D721Med (cell line): ENCODE data around the gene PHLDB3.
"Not testable (repeated sequence)": the region's sequence is repeated elsewhere in the genome, so short reads cannot be mapped to it uniquely, and the experiment has no call there.

ENCODE experiments used
- DNase-seq: peaks from one replicate; pipeline ENCODE4 v3.0.0; 2011; ENCODE audit warnings: low spot score; ENCODE audit not compliant: insufficient read length
- FAIRE-seq: peaks from 2 replicates; lab custom pipeline; 2011; peaks lifted over from hg19 to GRCh38; lab: Jason Lieb, UNC
- CTCF ChIP-seq: IDR thresholded peaks from 2 replicates; pipeline ENCODE4 v1.5.1; 2012; ENCODE audit warnings: mild to moderate bottlenecking, control low read depth; ENCODE audit not compliant: insufficient read depth; ENCODE audit errors: missing control alignments

Gene PHLDB3

DNA sequence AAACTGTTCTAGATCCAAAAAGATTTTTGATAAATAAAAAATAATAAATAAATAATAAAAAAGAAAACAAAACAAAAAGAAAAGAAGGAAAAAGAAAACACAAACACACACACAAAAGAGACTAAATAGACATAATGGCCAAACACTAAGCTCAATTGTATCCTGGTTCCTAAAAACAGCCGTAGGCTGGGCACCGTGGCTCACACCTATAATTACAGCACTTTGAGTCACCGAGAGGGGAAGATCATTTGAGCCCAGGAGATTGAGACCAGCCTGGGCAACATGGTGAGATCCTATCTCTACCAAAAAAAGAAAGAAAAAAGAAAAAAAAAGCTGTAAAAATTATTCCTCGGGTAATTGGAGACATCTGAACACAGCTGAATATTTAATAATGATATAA is 13.5 kb upstream of the PHLDB3 start:
- DNase-seq = no peak
- FAIRE-seq = no peak
- no peak for TF ChIP-seq CTCF

DNA sequence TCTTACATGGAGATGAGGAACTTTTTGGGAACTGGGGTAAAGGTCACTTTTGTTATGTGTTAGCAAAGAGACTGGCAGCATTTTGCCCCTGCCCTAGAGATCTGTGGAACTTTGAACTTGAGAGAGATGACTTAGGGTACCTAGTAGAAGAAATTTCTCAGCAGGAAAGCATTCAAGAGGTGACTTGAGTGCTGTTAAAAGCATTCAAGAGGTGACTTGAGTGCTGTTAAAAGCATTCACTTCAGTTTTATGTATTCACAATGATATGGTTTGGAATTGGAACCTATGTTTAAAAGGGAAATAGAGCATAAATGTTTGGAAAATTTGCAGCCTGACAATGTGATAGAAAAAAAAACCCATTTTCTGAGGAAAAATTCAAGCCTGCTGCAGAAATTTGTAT is 7.9 kb upstream of the PHLDB3 start:
- not testable (repeated sequence) for FAIRE-seq, DNase-seq

DNA sequence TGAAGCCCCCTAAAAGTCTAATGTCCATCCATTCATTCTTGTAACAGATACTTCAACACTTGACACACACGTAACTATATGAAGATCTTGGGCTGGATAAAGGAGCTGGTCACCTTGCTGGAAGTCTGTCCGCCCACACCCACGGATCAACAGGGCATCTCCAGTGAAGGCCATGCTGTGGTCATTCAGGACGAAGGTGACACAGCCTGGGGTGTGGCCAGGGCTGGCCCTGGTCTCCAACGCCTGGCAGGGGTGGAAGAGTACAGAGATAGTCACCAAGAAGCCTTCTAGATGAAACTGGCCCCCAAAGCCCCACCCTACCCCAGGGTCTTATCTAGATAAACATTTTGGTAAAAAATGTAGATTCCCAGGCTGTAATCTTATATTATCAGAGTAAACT is 6.8 kb upstream of the PHLDB3 start:
- no peak for TF ChIP-seq CTCF
- DNase-seq (no peak), FAIRE-seq (no peak)

DNA sequence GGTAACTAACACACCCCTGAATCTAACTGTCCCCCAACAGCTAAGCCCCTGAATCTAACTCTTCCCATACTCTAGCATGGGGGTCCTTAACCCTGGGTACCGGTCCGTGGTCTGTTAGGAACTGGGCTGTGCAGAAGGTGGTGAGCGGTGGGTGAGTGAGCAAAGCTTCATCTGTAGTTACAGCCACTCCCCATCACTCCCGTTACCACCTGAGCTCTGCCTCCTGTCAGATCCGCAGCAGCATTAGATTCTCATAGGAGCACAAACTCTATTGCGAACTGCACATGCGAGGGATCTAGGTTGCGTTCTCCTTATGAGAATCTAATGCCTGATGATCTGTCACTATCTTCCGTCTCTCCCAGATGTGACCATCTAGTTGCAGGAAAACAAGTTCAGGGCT is 6.2 kb upstream of the PHLDB3 start:
- no peak for FAIRE-seq
- DNase-seq = no peak
- TF ChIP-seq CTCF = no peak

DNA sequence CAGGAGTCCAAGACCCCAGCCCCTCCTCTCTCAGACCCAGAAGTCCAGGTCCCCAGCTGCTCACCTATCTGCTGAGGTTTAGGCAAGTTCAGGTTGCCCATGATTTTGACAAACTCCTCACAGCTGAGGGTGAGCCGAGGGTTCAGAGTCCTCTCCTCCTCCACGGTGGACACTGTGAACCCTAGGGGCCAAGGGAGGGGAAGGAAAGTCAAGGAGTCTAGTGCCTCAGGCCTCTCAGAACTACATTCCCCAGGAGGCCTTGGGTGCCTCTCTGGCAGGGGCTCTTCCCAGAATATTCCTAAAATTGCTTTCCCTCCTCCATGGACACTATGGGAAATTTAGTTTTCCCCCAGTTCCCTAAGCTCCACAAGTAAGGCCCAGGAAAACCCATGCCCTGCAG is 3.3 kb upstream of the PHLDB3 start:
- no peak for DNase-seq
- no peak for TF ChIP-seq CTCF
- no peak for FAIRE-seq

DNA sequence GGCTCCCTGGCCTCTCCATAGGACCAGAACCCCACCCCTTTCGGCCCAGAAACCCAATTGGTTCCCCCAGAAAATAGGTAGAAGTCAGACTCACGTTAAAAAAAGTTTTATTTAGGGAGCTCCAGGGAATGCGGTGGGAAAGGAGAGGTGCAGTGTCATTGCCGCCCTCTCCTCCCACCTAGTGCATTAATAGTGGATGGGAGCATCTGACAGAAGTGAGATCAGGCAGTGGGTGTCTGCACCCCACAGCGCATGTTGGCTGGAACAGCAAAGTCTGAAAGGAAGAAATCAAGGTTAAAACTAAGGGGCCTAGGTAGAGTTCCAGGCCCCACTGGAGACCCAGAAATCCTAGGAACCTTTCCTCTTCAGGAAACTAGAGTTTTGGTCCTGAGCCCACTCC is 2.1 kb upstream of the PHLDB3 start:
- FAIRE-seq (no peak), DNase-seq (no peak)
- TF ChIP-seq CTCF = no peak

- FAIRE-seq (no peak), DNase-seq (no peak)
- no peak for TF ChIP-seq CTCF
Observed at GRCh38 chr19:43505941-43506340, 1.4 kb upstream of the PHLDB3 start.

- DNase-seq (no peak), FAIRE-seq (no peak)
- TF ChIP-seq CTCF = no peak
Observed at GRCh38 chr19:43505186-43505456, 575 bp upstream of the PHLDB3 start.
